B cell (primary cell): ENCODE results near the gene PDE4B. TPM values are rescaled to one million over a fixed set of nuclear protein-coding genes. Genes with fewer than 3 reads are reported as not detected.

Experiments
- ATAC-seq: fragments of 200-7000 bp; cut with Tn5 transposase; one replicate; pipeline ENCODE4 v1.10.0; 2021; ENCODE audit warnings: low read depth, mild to moderate bottlenecking, moderate number of reproducible peaks, moderate library complexity
- CTCF ChIA-PET: fragments of 350-600 bp; sonication (Branson Sonifier 250); formaldehyde crosslinking; loops from one replicate; lab custom pipeline; 2021; ENCODE audit warnings: antibody characterized with exemption, inconsistent platforms; lab: Charles Lee
- POLR2A ChIA-PET: fragments of 350-600 bp; sonication (Branson Sonifier 250); formaldehyde crosslinking; loops from one replicate; lab custom pipeline; 2021; ENCODE audit warnings: antibody characterized with exemption; lab: Charles Lee
- DNase-seq: peaks from one replicate; pipeline ENCODE4 v3.0.0; 2013
- H2AFZ ChIP-seq: 2 replicates; pipeline ENCODE4 v1.6.1; 2012; ENCODE audit warnings: mild to moderate bottlenecking, low read depth, low read length; ENCODE audit not compliant: insufficient read depth, poor library complexity, severe bottlenecking
- H3K27ac ChIP-seq, 2 donors: 1 replicate in 1 of 2; 2 replicates in 1 of 2; pipeline ENCODE4 v1.5.1; 2012 to 2013; ENCODE audit warnings: low read length in 2 of 2, mild to moderate bottlenecking in 2 of 2, moderate library complexity in 1 of 2
- H3K27me3 ChIP-seq, 4 experiments: fragments of 200-600 bp in 1 of 4; sonication (generic) in 1 of 4; replicated peaks in 1 of 4; 1 replicate in 2 of 4; 2 replicates in 2 of 4; pipeline versions ENCODE4 v1.6.1 to v1.7.0; 2013 to 2016; ENCODE audit warnings: low read length in 3 of 4, mild to moderate bottlenecking in 2 of 4, mixed read lengths in 1 of 4, moderate library complexity in 1 of 4; ENCODE audit not compliant: insufficient read depth in 4 of 4, control insufficient read depth in 3 of 4; ENCODE audit errors: control extremely low read depth in 1 of 4
- H3K36me3 ChIP-seq, 2 experiments: replicated peaks in 1 of 2; 1 replicate in 1 of 2; 2 replicates in 1 of 2; pipeline versions ENCODE4 v1.6.1 to v1.7.1; 2013; ENCODE audit warnings: low read length in 1 of 2; ENCODE audit not compliant: insufficient read depth in 2 of 2, control insufficient read depth in 1 of 2; ENCODE audit errors: control extremely low read depth in 1 of 2, extremely low read depth in 1 of 2
- H3K4me1 ChIP-seq, 2 donors: fragments of 200-600 bp in 1 of 2; sonication (generic) in 1 of 2; 1 replicate in 1 of 2; 2 replicates in 1 of 2; pipeline versions ENCODE4 v1.5.1 to v1.6.1; 2013 to 2017; ENCODE audit warnings: low read length in 2 of 2; ENCODE audit not compliant: control insufficient read depth in 2 of 2, insufficient read depth in 2 of 2
- H3K4me2 ChIP-seq: replicated peaks from 2 replicates; pipeline ENCODE3; 2012; ENCODE audit warnings: mild to moderate bottlenecking, low read depth, low read length; ENCODE audit not compliant: poor library complexity, severe bottlenecking
- H3K4me3 ChIP-seq, 5 experiments: fragments of 200-600 bp in 1 of 5; sonication (generic) in 1 of 5; 1 replicate in 3 of 5; 2 replicates in 2 of 5; pipeline versions ENCODE4 v1.5.1 to v1.7.0; 2011 to 2016; ENCODE audit warnings: low read length in 4 of 5, mild to moderate bottlenecking in 4 of 5, low read depth in 2 of 5, control low read depth in 1 of 5, moderate library complexity in 1 of 5; ENCODE audit not compliant: insufficient read depth in 1 of 5; ENCODE audit errors: control extremely low read depth in 1 of 5, extremely low read depth in 1 of 5
- H3K79me2 ChIP-seq: fragments of 200-600 bp; sonication (generic); one replicate; pipeline ENCODE4 v1.6.0; 2016; ENCODE audit warnings: low read length; ENCODE audit not compliant: control insufficient read depth, insufficient read depth
- H3K9ac ChIP-seq: fragments of 200-600 bp; sonication (generic); 2 replicates; pipeline ENCODE4 v1.6.1; 2017; ENCODE audit warnings: mild to moderate bottlenecking, low read length, moderate library complexity
- H3K9me3 ChIP-seq, 3 donors: one replicate each; pipeline versions ENCODE4 v1.6.1 to v1.7.1; 2013; ENCODE audit warnings: low read length in 2 of 3; ENCODE audit not compliant: control insufficient read depth in 2 of 3, insufficient read depth in 1 of 3; ENCODE audit errors: control extremely low read depth in 1 of 3
- H4K20me1 ChIP-seq: 2 replicates; pipeline ENCODE4 v1.6.0; 2012; ENCODE audit warnings: mild to moderate bottlenecking, low read length; ENCODE audit not compliant: insufficient read depth, control insufficient read depth, poor library complexity, severe bottlenecking
- H3K27ac Mint-ChIP-seq: one replicate; pipeline ENCODE4 v1.8.0; 2021; ENCODE audit warnings: mixed read lengths
- H3K27me3 Mint-ChIP-seq: one replicate; pipeline ENCODE4 v1.8.0; 2021; ENCODE audit warnings: mixed read lengths
- H3K4me1 Mint-ChIP-seq: one replicate; pipeline ENCODE4 v1.8.0; 2021; ENCODE audit warnings: mixed read lengths
- H3K4me3 Mint-ChIP-seq: one replicate; pipeline ENCODE4 v1.8.0; 2021; ENCODE audit warnings: mixed read lengths
- H3K9me3 Mint-ChIP-seq: one replicate; pipeline ENCODE4 v1.8.0; 2022; ENCODE audit warnings: mixed read lengths; ENCODE audit not compliant: insufficient read depth
- EZH2 ChIP-seq: IDR thresholded peaks from 2 replicates; pipeline ENCODE4 v1.6.1; 2012; ENCODE audit warnings: borderline replicate concordance, low read depth, mild to moderate bottlenecking, moderate library complexity, low read length; ENCODE audit not compliant: insufficient read depth, poor library complexity, severe bottlenecking
- WGBS: methylation state at CpG from one replicate; pipeline ENCODE4 v1.1.5; 2013; ENCODE audit warnings: missing lambda C conversion rate; ENCODE audit not compliant: insufficient coverage; 5-methylcytosine and 5-hydroxymethylcytosine counted together
- intact Hi-C: fragments of 100-400 bp; cut with micrococcal nuclease; formaldehyde crosslinking; loops from one replicate; pipeline ENCODE4 v1.10.0; 2022
- polyA plus RNA-seq: library from polyadenylated mRNA; depleted of rRNA; stranded (reverse); fragments of >200 nt; gene quantifications from 2 replicates; pipeline ENCODE4 v1.2.3, GENCODE V29; 2012
- total RNA-seq, 2 donors: library from RNA; stranded (reverse); fragments of 120-200 nt in 1 of 2; gene quantifications; 1 replicate in 1 of 2; 2 replicates in 1 of 2; pipeline versions ENCODE4 v1.2.3 to v1.2.4, GENCODE V29; 2013 to 2022
- TF ChIP-seq, protein P1 (sequence below): fragments of 200-600 bp; IDR thresholded peaks from one replicate; pipeline ENCODE4 v1.8.0; 2022; ENCODE audit warnings: antibody characterized with exemption, mild to moderate bottlenecking

The PDE4B gene
- total and polyA plus RNA-seq, 2 donors (not counting 1 experiment from before 2014, with no cell fraction given), result 63.7 to 242 TPM

DNA sequence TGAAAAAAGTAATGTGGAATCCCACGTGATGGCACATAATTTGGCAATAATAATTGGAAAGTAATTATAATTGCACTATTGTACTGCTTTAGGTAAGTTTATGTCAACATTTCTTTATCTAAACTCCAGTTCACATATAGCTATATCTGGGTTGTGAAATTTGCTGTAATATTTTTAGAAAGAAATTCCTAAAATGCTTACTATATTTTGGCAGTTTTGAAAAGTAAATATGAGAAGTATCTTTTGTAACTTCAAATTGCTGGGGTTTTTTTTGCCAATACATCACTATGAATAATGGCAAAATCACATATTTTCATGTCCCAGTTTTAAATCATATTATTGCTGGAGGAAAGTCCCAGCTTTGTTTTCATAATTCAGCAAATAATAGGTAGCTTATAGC is 197.5 kb downstream of the PDE4B start:
- POLR2A ChIA-PET, result no interaction called here
- no peaks in the 10 kb centered on the region for H4K20me1 ChIP-seq
- TF ChIP-seq, protein P1, sequence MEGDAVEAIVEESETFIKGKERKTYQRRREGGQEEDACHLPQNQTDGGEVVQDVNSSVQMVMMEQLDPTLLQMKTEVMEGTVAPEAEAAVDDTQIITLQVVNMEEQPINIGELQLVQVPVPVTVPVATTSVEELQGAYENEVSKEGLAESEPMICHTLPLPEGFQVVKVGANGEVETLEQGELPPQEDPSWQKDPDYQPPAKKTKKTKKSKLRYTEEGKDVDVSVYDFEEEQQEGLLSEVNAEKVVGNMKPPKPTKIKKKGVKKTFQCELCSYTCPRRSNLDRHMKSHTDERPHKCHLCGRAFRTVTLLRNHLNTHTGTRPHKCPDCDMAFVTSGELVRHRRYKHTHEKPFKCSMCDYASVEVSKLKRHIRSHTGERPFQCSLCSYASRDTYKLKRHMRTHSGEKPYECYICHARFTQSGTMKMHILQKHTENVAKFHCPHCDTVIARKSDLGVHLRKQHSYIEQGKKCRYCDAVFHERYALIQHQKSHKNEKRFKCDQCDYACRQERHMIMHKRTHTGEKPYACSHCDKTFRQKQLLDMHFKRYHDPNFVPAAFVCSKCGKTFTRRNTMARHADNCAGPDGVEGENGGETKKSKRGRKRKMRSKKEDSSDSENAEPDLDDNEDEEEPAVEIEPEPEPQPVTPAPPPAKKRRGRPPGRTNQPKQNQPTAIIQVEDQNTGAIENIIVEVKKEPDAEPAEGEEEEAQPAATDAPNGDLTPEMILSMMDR, result no peak
- no peak for TF ChIP-seq EZH2
- Mint-ChIP-seq H3K9me3 (no peaks in the 10 kb centered on the region), H3K4me3 (no peak overlapping the region), H3K27ac (no peak overlapping the region), H3K27me3 (no peaks in the 10 kb centered on the region), H3K4me1 (no peaks in the 10 kb centered on the region)
- H3K27me3 ChIP-seq, result no peaks in the 10 kb centered on the region
- no peak overlapping the region for H3K4me3 ChIP-seq
- WGBS, result no CpG with 5 or more reads among the region's 1 CpG
- H3K9me3 ChIP-seq, result peaks cover 0 to 3% (median 1%) of the 10 kb centered on the region in 3 donors
- no peaks in the 10 kb centered on the region for H3K36me3 ChIP-seq
- H2AFZ ChIP-seq, result no peak overlapping the region
- no peak for ATAC-seq
- intact Hi-C loops, result no loop called here
- CTCF ChIA-PET, result interaction anchor here (0.7 kb wide), 1 partner anchor 974 kb away, joined by 3 read pairs; no protein-coding TSS in a partner anchor
- no peaks in the 10 kb centered on the region for H3K4me1 ChIP-seq
- no peak overlapping the region for H3K27ac ChIP-seq
- no peaks in the 10 kb centered on the region for H3K79me2 ChIP-seq
- no peak for DNase-seq
- H3K9ac ChIP-seq, result no peak overlapping the region
- no peak overlapping the region for H3K4me2 ChIP-seq

DNA sequence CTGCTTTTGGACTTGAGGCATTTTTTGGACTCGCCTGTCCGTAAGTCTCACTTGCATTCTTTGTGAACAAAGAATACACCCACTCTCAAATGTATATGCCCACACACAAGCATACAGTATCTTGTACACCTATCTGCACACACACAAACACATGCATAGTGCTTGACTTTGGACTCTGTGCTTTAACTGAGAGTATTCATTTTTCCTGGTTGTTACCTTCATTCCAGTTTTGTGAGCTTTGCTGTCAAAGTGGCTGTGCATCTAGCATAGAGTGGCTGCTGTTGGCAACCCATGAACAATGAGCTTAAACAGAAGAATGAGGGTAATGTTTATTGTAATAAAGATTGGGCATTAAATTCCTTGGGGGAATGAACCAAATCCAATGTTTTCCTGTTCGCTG is 199.0 kb downstream of the PDE4B start:
- no peak for ATAC-seq
- Histone ChIP-seq H3K9me3 (peaks cover 0 to 3% (median 1%) of the 10 kb centered on the region in 3 donors), H3K27me3 (no peaks in the 10 kb centered on the region), H3K4me2 (no peak overlapping the region), H3K36me3 (no peaks in the 10 kb centered on the region), H3K4me3 (no peak overlapping the region), H3K9ac (no peak overlapping the region), H3K27ac (no peak overlapping the region), H2AFZ (no peak overlapping the region), H3K4me1 (no peaks in the 10 kb centered on the region), H4K20me1 (no peaks in the 10 kb centered on the region), H3K79me2 (no peaks in the 10 kb centered on the region)
- ChIA-PET CTCF (no interaction called here), POLR2A (no interaction called here)
- Mint-ChIP-seq H3K27me3 (no peaks in the 10 kb centered on the region), H3K27ac (no peak overlapping the region), H3K9me3 (no peaks in the 10 kb centered on the region), H3K4me1 (no peaks in the 10 kb centered on the region), H3K4me3 (no peak overlapping the region)
- peak; percentile 3 for DNase-seq
- TF ChIP-seq EZH2, result no peak
- TF ChIP-seq, protein P1, result no peak
- intact Hi-C loops, result no loop called here
- 100% methylated on average over 2 of the region's 3 CpGs for WGBS
